ENCODE measurements around the gene RPS4Y2. TPM values are rescaled to one million over a fixed set of nuclear protein-coding genes. Genes with fewer than 3 reads are reported as not detected.

The RPS4Y2 gene
- total and polyA plus RNA-seq, 2 donors (not counting 1 experiment from before 2014, with no cell fraction given): 0.49 TPM; not detected in 1

DNA sequence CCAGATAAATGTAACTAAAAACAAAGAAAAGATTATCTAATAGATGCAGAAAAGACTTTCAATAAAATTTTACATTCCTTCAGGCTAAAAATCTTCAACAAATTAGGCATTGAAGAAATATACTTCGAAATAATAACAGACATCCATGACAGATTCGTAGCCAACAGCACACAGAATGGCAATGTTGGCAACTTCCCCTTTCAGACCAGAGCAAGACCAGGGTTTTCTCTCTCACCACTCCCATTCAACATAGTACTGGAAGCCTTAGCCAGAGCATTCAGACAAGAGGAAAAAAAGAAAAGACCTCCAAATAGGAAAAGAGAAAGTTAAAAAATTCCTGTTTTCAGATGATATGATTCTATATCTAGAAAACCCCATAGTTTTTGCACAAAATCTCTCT is 61.2 kb downstream of the RPS4Y2 start:
- Mint-ChIP-seq H3K9me3 (ENCODE audit: insufficient read depth) (peaks cover 2% of the 10 kb centered on the region), H3K27me3 (no peaks in the 10 kb centered on the region), H3K4me1 (peaks cover 21% of the 10 kb centered on the region), H3K4me3 (no peak overlapping the region), H3K27ac (no peak overlapping the region)
- CTCF ChIA-PET: no interaction called here
- no peaks in the 10 kb centered on the region for H4K20me1 ChIP-seq (ENCODE audit: control insufficient read depth, insufficient read depth, low read length, poor library complexity, severe bottlenecking)
- H3K9ac ChIP-seq (ENCODE audit: low read length): no peak overlapping the region
- POLR2A ChIA-PET: no interaction called here
- H2AFZ ChIP-seq (ENCODE audit: insufficient read depth, low read depth, low read length, poor library complexity, severe bottlenecking): no peak overlapping the region
- H3K27me3 ChIP-seq (replicated peaks in 1 of 4; ENCODE audit: control extremely low read depth in 1 of 4, control insufficient read depth in 3 of 4, insufficient read depth in 4 of 4, low read length in 3 of 4): no peaks in the 10 kb centered on the region
- H3K4me3 ChIP-seq (ENCODE audit: control extremely low read depth in 1 of 5, extremely low read depth in 1 of 5, insufficient read depth in 1 of 5, low read depth in 2 of 5, low read length in 4 of 5): no peak overlapping the region
- intact Hi-C loops (cut with micrococcal nuclease): no loop called here
- no CpG with 5 or more reads among the region's 2 CpGs for WGBS (ENCODE audit: insufficient coverage)
- H3K4me1 ChIP-seq (ENCODE audit: control insufficient read depth in 2 of 2, insufficient read depth in 2 of 2, low read length in 2 of 2): peaks cover 0 to 12% of the 10 kb centered on the region in 2 donors
- H3K36me3 ChIP-seq (replicated peaks in 1 of 2; ENCODE audit: control extremely low read depth in 1 of 2, control insufficient read depth in 1 of 2, extremely low read depth in 1 of 2, insufficient read depth in 2 of 2, low read length in 1 of 2): no peaks in the 10 kb centered on the region
- TF ChIP-seq, protein P1, sequence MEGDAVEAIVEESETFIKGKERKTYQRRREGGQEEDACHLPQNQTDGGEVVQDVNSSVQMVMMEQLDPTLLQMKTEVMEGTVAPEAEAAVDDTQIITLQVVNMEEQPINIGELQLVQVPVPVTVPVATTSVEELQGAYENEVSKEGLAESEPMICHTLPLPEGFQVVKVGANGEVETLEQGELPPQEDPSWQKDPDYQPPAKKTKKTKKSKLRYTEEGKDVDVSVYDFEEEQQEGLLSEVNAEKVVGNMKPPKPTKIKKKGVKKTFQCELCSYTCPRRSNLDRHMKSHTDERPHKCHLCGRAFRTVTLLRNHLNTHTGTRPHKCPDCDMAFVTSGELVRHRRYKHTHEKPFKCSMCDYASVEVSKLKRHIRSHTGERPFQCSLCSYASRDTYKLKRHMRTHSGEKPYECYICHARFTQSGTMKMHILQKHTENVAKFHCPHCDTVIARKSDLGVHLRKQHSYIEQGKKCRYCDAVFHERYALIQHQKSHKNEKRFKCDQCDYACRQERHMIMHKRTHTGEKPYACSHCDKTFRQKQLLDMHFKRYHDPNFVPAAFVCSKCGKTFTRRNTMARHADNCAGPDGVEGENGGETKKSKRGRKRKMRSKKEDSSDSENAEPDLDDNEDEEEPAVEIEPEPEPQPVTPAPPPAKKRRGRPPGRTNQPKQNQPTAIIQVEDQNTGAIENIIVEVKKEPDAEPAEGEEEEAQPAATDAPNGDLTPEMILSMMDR (IDR thresholded peaks at IDR 0.05): no peak
- TF ChIP-seq EZH2 (IDR thresholded peaks at IDR 0.05; ENCODE audit: borderline replicate concordance, insufficient read depth, low read depth, low read length, poor library complexity, severe bottlenecking): no peak
- H3K9me3 ChIP-seq (ENCODE audit: control extremely low read depth in 1 of 3, control insufficient read depth in 2 of 3, insufficient read depth in 1 of 3, low read length in 2 of 3): peaks cover 0 to 3% (median 0%) of the 10 kb centered on the region in 3 donors
- no peak overlapping the region for H3K4me2 ChIP-seq (replicated peaks; ENCODE audit: low read depth, low read length, poor library complexity, severe bottlenecking)
- H3K79me2 ChIP-seq (ENCODE audit: control insufficient read depth, insufficient read depth, low read length): no peaks in the 10 kb centered on the region
- no peak overlapping the region for H3K27ac ChIP-seq (ENCODE audit: low read length in 2 of 2)
- ATAC-seq (ENCODE audit: low read depth) (peak; percentile 36), DNase-seq (no peak)

Other genes with a start within 250 kb of the RPS4Y2 start
- 30.5 and 44.1 TPM in 2 replicates for gene EIF1AY, start 180.3 kb upstream of the RPS4Y2 start, total RNA-seq
- gene EIF1AY, start 180.3 kb upstream of the RPS4Y2 start, polyA plus RNA-seq: not detected in 2 replicates